HG03196 (cell line): Measurements from ENCODE around the gene NMD3.

Source experiments
- ATAC-seq: cut with Tn5 transposase; IDR thresholded peaks from one replicate; pipeline ENCODE4 v1.9.1; 2021; ENCODE audit not compliant: unreplicated experiment

NMD3 gene

GRCh38 chr3:161230621-161231171 is 9.6 kb downstream of the NMD3 start:
- no peak for ATAC-seq

DNA sequence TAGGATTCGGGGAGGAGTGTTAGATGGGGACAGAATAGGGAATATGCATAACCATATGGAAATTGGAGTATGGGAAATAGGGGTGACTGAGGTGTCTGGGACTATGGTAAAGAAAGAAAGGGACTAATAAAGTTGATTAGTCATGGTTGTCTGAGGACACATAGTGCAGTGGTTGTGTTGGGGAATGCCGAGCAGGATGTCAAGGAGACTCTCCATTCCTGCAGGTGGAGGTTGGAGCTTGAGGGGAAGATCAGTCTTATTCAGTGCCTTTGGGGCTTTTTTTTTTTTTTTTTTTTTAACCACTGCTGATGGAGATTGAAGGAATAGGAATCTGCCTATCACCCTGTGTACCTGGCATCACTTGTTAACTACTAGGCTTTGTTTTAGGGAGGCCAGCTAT is 10.8 kb downstream of the NMD3 start:
- no peak for ATAC-seq

- no peak for ATAC-seq
Observed at GRCh38 chr3:161233557-161233956, 12.4 kb downstream of the NMD3 start.

DNA sequence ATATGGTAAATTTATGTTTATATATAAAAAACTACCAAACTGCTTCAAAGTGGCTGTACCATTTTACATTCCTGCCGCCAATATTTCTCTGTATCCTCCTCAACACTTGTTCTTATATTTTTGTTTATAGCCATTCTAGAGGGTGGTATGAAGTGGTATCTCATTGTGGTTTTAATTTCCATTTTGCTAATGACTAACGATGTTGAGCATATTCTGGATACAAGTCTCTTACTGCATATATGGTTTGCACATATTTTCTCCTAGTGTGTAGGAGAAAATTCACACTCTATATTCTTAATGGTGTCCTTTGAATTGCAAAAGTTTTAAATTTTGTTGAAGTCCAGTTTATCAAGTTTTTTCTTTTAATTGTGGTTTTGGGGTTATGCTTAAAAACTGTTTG is 15.1 kb downstream of the NMD3 start:
- no peak for ATAC-seq

DNA sequence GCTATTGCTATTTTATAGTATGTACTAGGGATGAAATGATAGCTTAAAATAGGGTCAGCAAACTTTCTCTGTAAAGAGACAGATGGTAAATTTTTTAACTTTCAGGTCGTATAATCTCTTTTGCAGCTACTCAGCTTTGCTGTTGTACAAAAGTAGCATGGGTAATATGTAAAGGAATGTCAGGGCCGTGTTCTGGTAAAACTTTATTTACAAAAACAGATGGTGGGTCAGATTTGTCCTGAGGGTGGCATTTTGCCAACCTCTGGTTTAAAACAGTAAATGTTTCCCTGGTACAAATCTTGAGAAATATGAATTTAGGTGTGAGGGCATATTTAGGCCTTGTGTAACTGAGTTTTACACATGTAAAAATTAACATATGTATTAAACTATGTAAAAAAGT is 18.6 kb downstream of the NMD3 start:
- no peak for ATAC-seq

GRCh38 chr3:161244538-161244937 is 23.4 kb downstream of the NMD3 start:
- no peak for ATAC-seq

GRCh38 chr3:161247049-161247448 is 25.9 kb downstream of the NMD3 start:
- ATAC-seq = no peak

- no peak for ATAC-seq
Observed at GRCh38 chr3:161250116-161250515, 29.0 kb downstream of the NMD3 start.

GRCh38 chr3:161251716-161252115 is 30.6 kb downstream of the NMD3 start:
- ATAC-seq = no peak

DNA sequence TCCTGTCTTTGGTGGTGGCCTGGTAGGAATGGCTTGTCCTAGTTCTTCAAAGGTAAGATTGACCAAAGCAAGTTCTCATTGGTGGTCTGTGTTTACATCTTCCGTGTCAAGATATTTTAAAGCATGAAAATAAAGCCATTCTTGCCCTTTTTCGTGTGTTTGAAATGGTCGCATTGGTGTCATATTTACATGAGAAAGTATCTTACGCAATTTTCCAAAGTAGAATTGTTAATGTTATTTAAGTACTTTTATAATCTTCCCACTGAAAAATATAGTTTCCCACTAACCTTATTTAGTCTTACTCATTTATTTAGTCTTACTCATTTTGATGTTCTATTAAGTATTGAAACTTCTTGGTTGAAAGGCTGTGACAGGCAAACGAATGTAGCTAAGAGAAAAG is 31.0 kb downstream of the NMD3 start:
- ATAC-seq = no peak

- ATAC-seq = no peak
Observed at GRCh38 chr3:161253711-161254110, 32.6 kb downstream of the NMD3 start.

DNA sequence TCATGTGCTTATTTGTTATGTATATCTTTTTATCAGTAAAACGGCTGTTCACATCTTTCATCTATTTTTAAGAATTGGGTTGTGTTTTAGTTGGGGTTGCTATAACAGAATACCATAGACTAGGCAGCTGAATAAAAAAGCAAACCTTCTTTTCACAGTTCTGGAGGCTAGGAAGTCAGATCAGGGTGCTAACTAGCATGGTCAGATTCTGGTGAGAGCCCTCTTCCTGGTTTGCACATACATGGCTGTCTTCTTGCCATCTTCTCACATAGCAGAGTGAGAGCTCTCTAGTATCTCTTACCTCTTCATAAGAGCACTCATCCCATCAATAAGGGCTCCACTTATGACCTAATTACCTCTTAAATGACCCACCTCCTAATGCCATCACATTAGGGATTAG is 33.8 kb downstream of the NMD3 start:
- ATAC-seq = no peak

- ATAC-seq = no peak
Observed at GRCh38 chr3:161263057-161263456, 41.9 kb downstream of the NMD3 start.

DNA sequence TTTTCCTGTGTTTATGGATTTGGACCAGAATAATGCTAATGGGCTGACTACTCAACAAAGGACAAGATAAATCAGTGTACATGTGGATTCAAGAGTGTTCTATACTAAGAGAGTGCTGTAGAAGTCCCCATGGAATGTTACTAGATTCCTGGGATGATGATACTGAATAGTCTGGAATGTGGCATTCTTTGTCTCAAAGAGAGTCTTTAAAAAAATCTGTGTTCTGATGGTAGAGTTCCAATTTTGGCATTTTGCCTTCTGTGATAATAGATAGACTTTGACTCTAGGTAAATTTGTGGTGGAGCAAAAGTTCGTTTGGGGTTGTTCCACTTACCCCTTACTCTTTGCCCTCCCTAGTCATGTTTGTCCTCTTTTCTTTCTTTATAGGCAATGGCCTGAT is 43.7 kb downstream of the NMD3 start:
- ATAC-seq = no peak

DNA sequence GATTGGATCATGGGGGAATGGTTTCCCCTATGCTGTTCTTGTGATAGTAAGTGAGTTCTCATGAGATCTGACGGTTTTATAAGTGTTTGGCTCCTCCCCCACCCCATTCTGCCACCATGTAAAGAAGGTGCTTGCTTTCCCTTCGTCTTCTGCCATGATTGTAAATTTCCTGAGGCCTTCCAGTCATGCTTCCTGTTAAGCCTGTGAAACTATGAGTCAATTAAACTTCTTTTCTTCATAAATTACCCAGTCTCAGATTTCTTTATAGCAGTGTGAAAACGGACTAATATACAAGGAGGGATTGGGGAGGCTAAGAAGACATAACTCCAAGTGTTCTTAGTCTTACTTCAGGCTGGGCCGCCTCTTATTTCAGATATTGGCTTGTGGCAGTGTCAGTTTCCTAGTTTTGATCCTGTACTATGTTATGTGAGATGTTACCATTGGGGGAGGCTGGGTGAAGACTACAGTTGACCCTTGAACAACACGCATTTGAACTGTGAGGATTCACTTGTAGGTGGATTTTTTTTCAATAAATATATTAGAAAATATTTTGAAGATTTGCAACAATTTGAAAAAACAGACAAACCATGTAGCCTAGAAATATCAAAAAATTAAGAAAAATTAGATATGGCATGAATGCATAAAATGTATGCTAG is 44.9 kb downstream of the NMD3 start:
- ATAC-seq = no peak

GRCh38 chr3:161266731-161267150 is 45.6 kb downstream of the NMD3 start:
- ATAC-seq = no peak

DNA sequence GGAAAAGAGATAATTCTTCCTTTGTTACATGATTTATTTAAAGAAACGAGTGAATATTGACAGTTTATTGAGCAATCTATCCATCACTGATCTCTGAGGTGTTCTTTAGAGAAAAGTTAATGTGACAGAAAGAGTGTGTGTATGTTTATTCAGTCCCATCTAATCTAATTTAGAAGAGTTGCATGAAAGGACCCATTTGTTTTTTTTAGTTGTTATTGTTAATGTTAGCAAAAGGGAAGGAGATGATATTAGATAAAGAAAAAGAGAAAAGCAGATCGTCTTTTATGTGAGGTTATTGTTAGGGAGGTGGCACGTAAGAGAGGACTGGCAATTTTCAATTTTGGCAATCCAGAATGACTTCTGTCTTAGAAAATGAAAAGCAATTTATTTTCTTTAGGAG is 46.5 kb downstream of the NMD3 start:
- no peak for ATAC-seq

- no peak for ATAC-seq
Observed at GRCh38 chr3:161268601-161269000, 47.5 kb downstream of the NMD3 start.

DNA sequence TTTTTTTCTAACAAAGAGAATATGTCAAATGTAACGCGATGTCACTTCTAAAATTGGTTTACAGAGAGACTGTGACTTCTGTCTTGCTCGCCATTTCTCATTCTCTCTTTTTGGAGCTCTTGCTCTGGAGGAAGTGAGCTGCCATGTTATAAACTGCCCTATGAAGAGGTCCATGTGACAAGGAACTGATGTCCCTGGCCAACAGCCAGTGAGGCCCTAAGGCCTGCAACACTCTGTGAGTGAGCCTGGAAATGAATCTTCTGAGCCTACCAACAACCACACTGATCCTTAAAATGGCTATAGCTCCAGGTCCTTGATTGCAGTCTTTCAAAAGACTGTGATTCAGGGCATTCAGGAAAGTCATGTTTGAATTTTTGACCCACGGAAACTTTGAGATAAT is 49.9 kb downstream of the NMD3 start:
- no peak for ATAC-seq

DNA sequence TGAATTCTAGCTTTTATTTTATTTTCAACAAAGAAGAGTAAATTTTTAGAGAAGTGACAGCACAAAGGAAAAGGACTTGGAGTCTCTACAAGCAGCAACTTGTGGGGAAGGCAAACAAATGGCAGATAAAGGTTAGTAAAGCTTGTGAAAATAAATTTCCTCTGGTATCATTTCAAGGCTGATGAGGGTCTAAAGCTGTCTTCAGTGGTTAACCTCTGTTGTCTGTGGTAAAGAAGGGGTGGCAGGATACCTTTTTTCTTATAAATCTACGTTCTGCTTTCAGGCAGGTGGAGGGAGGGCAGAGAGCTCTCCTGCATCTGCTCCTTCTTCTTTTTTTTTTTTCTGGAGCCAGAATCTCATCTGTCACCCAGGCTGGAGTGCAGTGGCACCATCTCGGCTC is 50.5 kb downstream of the NMD3 start:
- ATAC-seq = no peak

GRCh38 chr3:161272524-161272923 is 51.4 kb downstream of the NMD3 start:
- no peak for ATAC-seq

GRCh38 chr3:161273589-161274218 is 52.6 kb downstream of the NMD3 start:
- no peak for ATAC-seq
